OCI-LY3 (cell line): ENCODE measurements around the gene ZSWIM8.

ENCODE experiments used
- EZH2phosphoT487 ChIP-seq: fragments of 200-600 bp; shearing (Covaris generic); IDR thresholded peaks from 2 replicates; pipeline ENCODE4 v1.6.1; 2018; ENCODE audit warnings: antibody characterized with exemption, mixed run types, low read depth
- TF ChIP-seq, protein P1 (sequence below): fragments of 200-600, 300-600 bp; sonication (generic); IDR thresholded peaks from 2 replicates; pipeline ENCODE4 v1.5.1; 2014; ENCODE audit warnings: antibody characterized with exemption, low read length, low read depth

DNA sequence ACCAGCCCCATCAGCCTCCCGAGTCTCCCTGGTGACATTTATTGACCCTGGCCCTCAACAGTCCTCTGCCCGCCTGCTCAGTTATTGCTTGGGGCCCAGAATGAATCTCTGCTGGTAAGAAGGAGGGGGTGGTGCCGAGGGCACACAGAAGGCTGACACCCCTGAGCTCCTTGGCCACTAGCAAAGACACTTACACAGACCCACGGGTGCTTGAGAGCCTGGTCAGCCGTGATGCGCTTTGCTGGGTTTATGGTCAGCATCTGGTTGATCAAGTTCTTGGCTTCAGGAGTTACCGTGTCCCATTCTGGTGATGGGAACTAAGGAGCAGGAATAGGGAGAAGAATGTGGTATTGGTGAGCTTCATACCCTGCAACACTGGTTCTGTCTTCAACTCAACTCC, 61.6 kb downstream of the ZSWIM8 start:
- TF ChIP-seq, protein P1, sequence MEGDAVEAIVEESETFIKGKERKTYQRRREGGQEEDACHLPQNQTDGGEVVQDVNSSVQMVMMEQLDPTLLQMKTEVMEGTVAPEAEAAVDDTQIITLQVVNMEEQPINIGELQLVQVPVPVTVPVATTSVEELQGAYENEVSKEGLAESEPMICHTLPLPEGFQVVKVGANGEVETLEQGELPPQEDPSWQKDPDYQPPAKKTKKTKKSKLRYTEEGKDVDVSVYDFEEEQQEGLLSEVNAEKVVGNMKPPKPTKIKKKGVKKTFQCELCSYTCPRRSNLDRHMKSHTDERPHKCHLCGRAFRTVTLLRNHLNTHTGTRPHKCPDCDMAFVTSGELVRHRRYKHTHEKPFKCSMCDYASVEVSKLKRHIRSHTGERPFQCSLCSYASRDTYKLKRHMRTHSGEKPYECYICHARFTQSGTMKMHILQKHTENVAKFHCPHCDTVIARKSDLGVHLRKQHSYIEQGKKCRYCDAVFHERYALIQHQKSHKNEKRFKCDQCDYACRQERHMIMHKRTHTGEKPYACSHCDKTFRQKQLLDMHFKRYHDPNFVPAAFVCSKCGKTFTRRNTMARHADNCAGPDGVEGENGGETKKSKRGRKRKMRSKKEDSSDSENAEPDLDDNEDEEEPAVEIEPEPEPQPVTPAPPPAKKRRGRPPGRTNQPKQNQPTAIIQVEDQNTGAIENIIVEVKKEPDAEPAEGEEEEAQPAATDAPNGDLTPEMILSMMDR, result no peak
- TF ChIP-seq EZH2phosphoT487, result no peak
